Spleen (tissue), 7 donors: Measurements from ENCODE around the gene ATXN1.

ENCODE experiments used
- POLR2A ChIP-seq, 3 donors: fragments of 450-650 bp; IDR thresholded peaks; one replicate each; pipeline ENCODE4 v1.5.1; 2017; ENCODE audit warnings: antibody characterized with exemption in 3 of 3, mild to moderate bottlenecking in 1 of 3
- POLR2AphosphoS5 ChIP-seq, 3 donors: sonication (generic); formaldehyde crosslinking; IDR thresholded peaks; one replicate each; pipeline ENCODE4 v1.5.1; 2017; ENCODE audit warnings: antibody characterized with exemption in 3 of 3
- TF ChIP-seq, protein P1 (sequence below), 11 experiments: fragments of 200-600 bp in 7 of 11; fragments of 450-650 bp in 4 of 11; sonication (generic) in 4 of 11; IDR thresholded peaks in 8 of 11; conservative IDR thresholded peaks in 3 of 11; 1 replicate in 7 of 11; 2 replicates in 4 of 11; pipeline versions ENCODE4 v1.4.0 to v1.8.0; 2016 to 2021; ENCODE audit warnings: antibody characterized with exemption in 11 of 11, inconsistent platforms in 4 of 11, mild to moderate bottlenecking in 1 of 11
- donor health status: DM: no; HTN: no; CAD: no; lungs with moderate emphysema.
- donor health status: DM: no; HTN: no; CAD: no.
- donor health status: DM: no; HTN: no; CAD: no.

DNA sequence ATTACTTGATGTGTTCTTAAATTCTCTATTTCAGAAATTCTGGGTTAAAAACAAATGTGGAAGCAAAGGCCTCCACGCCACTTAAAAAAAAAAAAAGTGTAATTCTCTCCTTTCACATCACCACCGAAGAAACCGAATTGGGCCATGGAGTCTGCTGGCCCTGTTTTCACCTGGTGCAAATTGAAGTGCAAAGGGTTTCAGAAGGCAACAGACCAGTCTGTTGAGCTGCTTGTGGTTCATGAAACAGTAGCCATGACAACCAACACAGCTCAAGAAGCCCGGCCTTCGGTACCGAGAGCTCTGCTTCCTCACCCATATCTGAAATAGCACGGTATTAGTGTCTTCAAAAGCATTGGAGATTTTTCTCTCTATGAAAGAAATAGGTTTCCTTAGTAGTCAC is 459.7 kb downstream of the ATXN1 start:
- TF ChIP-seq POLR2AphosphoS5 (IDR thresholded peaks at IDR 0.05) (no peak), POLR2A (IDR thresholded peaks at IDR 0.05) (no peak)
- TF ChIP-seq, protein P1, sequence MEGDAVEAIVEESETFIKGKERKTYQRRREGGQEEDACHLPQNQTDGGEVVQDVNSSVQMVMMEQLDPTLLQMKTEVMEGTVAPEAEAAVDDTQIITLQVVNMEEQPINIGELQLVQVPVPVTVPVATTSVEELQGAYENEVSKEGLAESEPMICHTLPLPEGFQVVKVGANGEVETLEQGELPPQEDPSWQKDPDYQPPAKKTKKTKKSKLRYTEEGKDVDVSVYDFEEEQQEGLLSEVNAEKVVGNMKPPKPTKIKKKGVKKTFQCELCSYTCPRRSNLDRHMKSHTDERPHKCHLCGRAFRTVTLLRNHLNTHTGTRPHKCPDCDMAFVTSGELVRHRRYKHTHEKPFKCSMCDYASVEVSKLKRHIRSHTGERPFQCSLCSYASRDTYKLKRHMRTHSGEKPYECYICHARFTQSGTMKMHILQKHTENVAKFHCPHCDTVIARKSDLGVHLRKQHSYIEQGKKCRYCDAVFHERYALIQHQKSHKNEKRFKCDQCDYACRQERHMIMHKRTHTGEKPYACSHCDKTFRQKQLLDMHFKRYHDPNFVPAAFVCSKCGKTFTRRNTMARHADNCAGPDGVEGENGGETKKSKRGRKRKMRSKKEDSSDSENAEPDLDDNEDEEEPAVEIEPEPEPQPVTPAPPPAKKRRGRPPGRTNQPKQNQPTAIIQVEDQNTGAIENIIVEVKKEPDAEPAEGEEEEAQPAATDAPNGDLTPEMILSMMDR (IDR thresholded peaks at IDR 0.05 in 8 of 11, conservative IDR thresholded peaks at IDR 0.05 in 3 of 11), result no peak
